Esophagus squamous epithelium (tissue), 4 donors: ENCODE results near the gene MORN1.

Experiments
- POLR2A ChIP-seq, 4 donors: fragments of 450-650 bp; IDR thresholded peaks; one replicate each; pipeline ENCODE4 v1.6.1; 2017; ENCODE audit warnings: antibody characterized with exemption in 4 of 4, mild to moderate bottlenecking in 4 of 4, moderate library complexity in 3 of 4
- TF ChIP-seq, protein P1 (sequence below), 6 experiments: fragments of 450-650 bp in 4 of 6; fragments of 200-600 bp in 2 of 6; sonication (generic) in 2 of 6; IDR thresholded peaks; one replicate each; pipeline ENCODE4 v1.5.1; 2016 to 2019; ENCODE audit warnings: antibody characterized with exemption in 6 of 6, mild to moderate bottlenecking in 4 of 6, moderate library complexity in 4 of 6

DNA sequence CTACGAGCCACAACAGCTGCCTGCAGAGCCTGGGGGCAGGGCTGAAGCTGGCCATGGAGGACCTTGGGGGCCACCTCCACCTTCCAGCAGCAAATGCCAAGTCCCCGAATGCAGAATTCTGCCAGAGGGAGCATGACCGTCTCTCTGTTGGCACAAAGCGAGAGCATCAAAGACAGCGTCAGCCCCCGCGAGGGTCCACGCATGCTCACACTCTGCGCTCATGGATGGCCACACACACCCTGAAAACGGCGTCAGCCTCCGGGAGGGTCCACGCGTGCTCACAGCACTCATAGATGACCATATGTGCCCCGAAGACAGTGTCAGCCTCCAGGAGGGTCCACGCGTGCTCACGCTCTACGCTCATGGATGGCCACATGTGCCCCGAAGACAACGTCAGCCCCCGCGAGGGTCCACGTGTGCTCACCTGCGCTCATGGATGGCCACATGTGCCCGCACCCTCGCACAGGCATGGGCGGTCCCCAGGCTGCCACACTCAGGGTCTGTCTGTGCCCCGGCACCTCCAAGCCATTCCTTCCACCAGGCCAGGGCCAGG lies 46.5 kb downstream of the MORN1 start:
- TF ChIP-seq POLR2A (IDR thresholded peaks at IDR 0.05), result no peak
- TF ChIP-seq, protein P1, sequence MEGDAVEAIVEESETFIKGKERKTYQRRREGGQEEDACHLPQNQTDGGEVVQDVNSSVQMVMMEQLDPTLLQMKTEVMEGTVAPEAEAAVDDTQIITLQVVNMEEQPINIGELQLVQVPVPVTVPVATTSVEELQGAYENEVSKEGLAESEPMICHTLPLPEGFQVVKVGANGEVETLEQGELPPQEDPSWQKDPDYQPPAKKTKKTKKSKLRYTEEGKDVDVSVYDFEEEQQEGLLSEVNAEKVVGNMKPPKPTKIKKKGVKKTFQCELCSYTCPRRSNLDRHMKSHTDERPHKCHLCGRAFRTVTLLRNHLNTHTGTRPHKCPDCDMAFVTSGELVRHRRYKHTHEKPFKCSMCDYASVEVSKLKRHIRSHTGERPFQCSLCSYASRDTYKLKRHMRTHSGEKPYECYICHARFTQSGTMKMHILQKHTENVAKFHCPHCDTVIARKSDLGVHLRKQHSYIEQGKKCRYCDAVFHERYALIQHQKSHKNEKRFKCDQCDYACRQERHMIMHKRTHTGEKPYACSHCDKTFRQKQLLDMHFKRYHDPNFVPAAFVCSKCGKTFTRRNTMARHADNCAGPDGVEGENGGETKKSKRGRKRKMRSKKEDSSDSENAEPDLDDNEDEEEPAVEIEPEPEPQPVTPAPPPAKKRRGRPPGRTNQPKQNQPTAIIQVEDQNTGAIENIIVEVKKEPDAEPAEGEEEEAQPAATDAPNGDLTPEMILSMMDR (IDR thresholded peaks at IDR 0.05), result no peak
